Measurements from ENCODE around the gene CACNG7.

Gene CACNG7

GRCh38 chr19:53884256-53884655 lies 24.8 kb upstream of the CACNG7 start:
- H3K4me1 ChIP-seq (ENCODE audit: insufficient read depth, insufficient read length): peaks cover 6% of the 10 kb centered on the region
- TF ChIP-seq YY1 (IDR thresholded peaks at IDR 0.05; ENCODE audit: insufficient read depth, insufficient read length) (no peak), ZNF274 (IDR thresholded peaks at IDR 0.05; ENCODE audit: low read depth, low read length) (no peak), SUZ12 (IDR thresholded peaks at IDR 0.05; ENCODE audit: extremely low read depth, insufficient read depth, insufficient read length) (no peak)
- no peaks in the 10 kb centered on the region for H3K36me3 ChIP-seq (ENCODE audit: insufficient read depth, insufficient read length, low read length)
- H3K4me3 ChIP-seq (ENCODE audit: insufficient read length, low read depth): no peak overlapping the region
- no peak for DNase-seq (ENCODE audit: low read depth, low spot score)
- no peaks in the 10 kb centered on the region for H3K9me3 ChIP-seq (ENCODE audit: insufficient read depth, low read length)
- H3K9ac ChIP-seq (ENCODE audit: insufficient read length, low read depth): no peak overlapping the region
- peaks cover 38% of the 10 kb centered on the region for H3K27me3 ChIP-seq (ENCODE audit: insufficient read depth, insufficient read length)

- Histone ChIP-seq H3K4me1 (ENCODE audit: insufficient read depth, insufficient read length) (peaks cover 6% of the 10 kb centered on the region), H3K27me3 (ENCODE audit: insufficient read depth, insufficient read length) (peaks cover 34% of the 10 kb centered on the region), H3K36me3 (ENCODE audit: insufficient read depth, insufficient read length, low read length) (no peaks in the 10 kb centered on the region), H3K9me3 (ENCODE audit: insufficient read depth, low read length) (no peaks in the 10 kb centered on the region), H3K4me3 (ENCODE audit: insufficient read length, low read depth) (no peak overlapping the region), H3K9ac (ENCODE audit: insufficient read length, low read depth) (no peak overlapping the region)
- DNase-seq (ENCODE audit: low read depth, low spot score): no peak
- no peak for TF ChIP-seq YY1 (IDR thresholded peaks at IDR 0.05; ENCODE audit: insufficient read depth, insufficient read length)
- no peak for TF ChIP-seq SUZ12 (IDR thresholded peaks at IDR 0.05; ENCODE audit: extremely low read depth, insufficient read depth, insufficient read length)
- TF ChIP-seq ZNF274 (IDR thresholded peaks at IDR 0.05; ENCODE audit: low read depth, low read length): no peak
Observed at GRCh38 chr19:53885036-53885435, 24.0 kb upstream of the CACNG7 start.

GRCh38 chr19:53892301-53892980 lies 16.6 kb upstream of the CACNG7 start:
- Histone ChIP-seq H3K4me3 (ENCODE audit: insufficient read length, low read depth) (no peak overlapping the region), H3K9ac (ENCODE audit: insufficient read length, low read depth) (no peak overlapping the region), H3K36me3 (ENCODE audit: insufficient read depth, insufficient read length, low read length) (no peaks in the 10 kb centered on the region), H3K27me3 (ENCODE audit: insufficient read depth, insufficient read length) (no peaks in the 10 kb centered on the region), H3K9me3 (ENCODE audit: insufficient read depth, low read length) (no peaks in the 10 kb centered on the region), H3K4me1 (ENCODE audit: insufficient read depth, insufficient read length) (peaks cover 7% of the 10 kb centered on the region)
- TF ChIP-seq YY1 (IDR thresholded peaks at IDR 0.05; ENCODE audit: insufficient read depth, insufficient read length): no peak
- TF ChIP-seq ZNF274 (IDR thresholded peaks at IDR 0.05; ENCODE audit: low read depth, low read length): no peak
- no peak for TF ChIP-seq SUZ12 (IDR thresholded peaks at IDR 0.05; ENCODE audit: extremely low read depth, insufficient read depth, insufficient read length)
- no peak for DNase-seq (ENCODE audit: low read depth, low spot score)

- no peak for DNase-seq (ENCODE audit: low read depth, low spot score)
- no peaks in the 10 kb centered on the region for H3K9me3 ChIP-seq (ENCODE audit: insufficient read depth, low read length)
- no peak overlapping the region for H3K9ac ChIP-seq (ENCODE audit: insufficient read length, low read depth)
Observed at GRCh38 chr19:53892981-53893325, 16.1 kb upstream of the CACNG7 start.

GRCh38 chr19:53894707-53895106 lies 14.4 kb upstream of the CACNG7 start:
- H3K36me3 ChIP-seq (ENCODE audit: insufficient read depth, insufficient read length, low read length): no peaks in the 10 kb centered on the region
- H3K4me3 ChIP-seq (ENCODE audit: insufficient read length, low read depth): no peak overlapping the region
- no peak overlapping the region for H3K9ac ChIP-seq (ENCODE audit: insufficient read length, low read depth)
- no peak for DNase-seq (ENCODE audit: low read depth, low spot score)
- H3K9me3 ChIP-seq (ENCODE audit: insufficient read depth, low read length): no peaks in the 10 kb centered on the region
- TF ChIP-seq ZNF274 (IDR thresholded peaks at IDR 0.05; ENCODE audit: low read depth, low read length) (no peak), SUZ12 (IDR thresholded peaks at IDR 0.05; ENCODE audit: extremely low read depth, insufficient read depth, insufficient read length) (no peak), YY1 (IDR thresholded peaks at IDR 0.05; ENCODE audit: insufficient read depth, insufficient read length) (no peak)
- no peaks in the 10 kb centered on the region for H3K27me3 ChIP-seq (ENCODE audit: insufficient read depth, insufficient read length)
- H3K4me1 ChIP-seq (ENCODE audit: insufficient read depth, insufficient read length): peaks cover 11% of the 10 kb centered on the region

More at GRCh38 chr19:53892981-53893325, 16.1 kb upstream of the CACNG7 start:
- peaks cover 8% of the 10 kb centered on the region for H3K4me1 ChIP-seq (ENCODE audit: insufficient read depth, insufficient read length)
- no peaks in the 10 kb centered on the region for H3K36me3 ChIP-seq (ENCODE audit: insufficient read depth, insufficient read length, low read length)
- TF ChIP-seq YY1 (IDR thresholded peaks at IDR 0.05; ENCODE audit: insufficient read depth, insufficient read length) (no peak), SUZ12 (IDR thresholded peaks at IDR 0.05; ENCODE audit: extremely low read depth, insufficient read depth, insufficient read length) (no peak)
- no peaks in the 10 kb centered on the region for H3K27me3 ChIP-seq (ENCODE audit: insufficient read depth, insufficient read length)
- H3K4me3 ChIP-seq (ENCODE audit: insufficient read length, low read depth): no peak overlapping the region

- no peak for DNase-seq (ENCODE audit: low read depth, low spot score)
- Histone ChIP-seq H3K4me1 (ENCODE audit: insufficient read depth, insufficient read length) (peaks cover 11% of the 10 kb centered on the region), H3K9me3 (ENCODE audit: insufficient read depth, low read length) (no peaks in the 10 kb centered on the region), H3K4me3 (ENCODE audit: insufficient read length, low read depth) (no peak overlapping the region), H3K27me3 (ENCODE audit: insufficient read depth, insufficient read length) (no peaks in the 10 kb centered on the region), H3K9ac (ENCODE audit: insufficient read length, low read depth) (no peak overlapping the region), H3K36me3 (ENCODE audit: insufficient read depth, insufficient read length, low read length) (no peaks in the 10 kb centered on the region)
- TF ChIP-seq ZNF274 (IDR thresholded peaks at IDR 0.05; ENCODE audit: low read depth, low read length): no peak
Observed at GRCh38 chr19:53896682-53897081, 12.4 kb upstream of the CACNG7 start.

GRCh38 chr19:53897459-53897858 lies 11.6 kb upstream of the CACNG7 start:
- no peaks in the 10 kb centered on the region for H3K9me3 ChIP-seq (ENCODE audit: insufficient read depth, low read length)
- TF ChIP-seq YY1 (IDR thresholded peaks at IDR 0.05; ENCODE audit: insufficient read depth, insufficient read length): no peak
- TF ChIP-seq ZNF274 (IDR thresholded peaks at IDR 0.05; ENCODE audit: low read depth, low read length): no peak
- TF ChIP-seq SUZ12 (IDR thresholded peaks at IDR 0.05; ENCODE audit: extremely low read depth, insufficient read depth, insufficient read length): no peak
- H3K4me3 ChIP-seq (ENCODE audit: insufficient read length, low read depth): no peak overlapping the region
- peaks cover 11% of the 10 kb centered on the region for H3K4me1 ChIP-seq (ENCODE audit: insufficient read depth, insufficient read length)
- DNase-seq (ENCODE audit: low read depth, low spot score): no peak
- H3K9ac ChIP-seq (ENCODE audit: insufficient read length, low read depth): no peak overlapping the region
- no peaks in the 10 kb centered on the region for H3K36me3 ChIP-seq (ENCODE audit: insufficient read depth, insufficient read length, low read length)
- H3K27me3 ChIP-seq (ENCODE audit: insufficient read depth, insufficient read length): no peaks in the 10 kb centered on the region

Data from NT2/D1 (cell line).